CD4-positive, alpha-beta T cell treated with Interleukin-15 for 4 hours (primary cell): ENCODE results near the gene ERF.

ENCODE experiments used
- DNase-seq: peaks from one replicate; pipeline ENCODE4 v3.0.0-alpha.2; 2020; ENCODE audit warnings: low spot score

ERF gene

DNA sequence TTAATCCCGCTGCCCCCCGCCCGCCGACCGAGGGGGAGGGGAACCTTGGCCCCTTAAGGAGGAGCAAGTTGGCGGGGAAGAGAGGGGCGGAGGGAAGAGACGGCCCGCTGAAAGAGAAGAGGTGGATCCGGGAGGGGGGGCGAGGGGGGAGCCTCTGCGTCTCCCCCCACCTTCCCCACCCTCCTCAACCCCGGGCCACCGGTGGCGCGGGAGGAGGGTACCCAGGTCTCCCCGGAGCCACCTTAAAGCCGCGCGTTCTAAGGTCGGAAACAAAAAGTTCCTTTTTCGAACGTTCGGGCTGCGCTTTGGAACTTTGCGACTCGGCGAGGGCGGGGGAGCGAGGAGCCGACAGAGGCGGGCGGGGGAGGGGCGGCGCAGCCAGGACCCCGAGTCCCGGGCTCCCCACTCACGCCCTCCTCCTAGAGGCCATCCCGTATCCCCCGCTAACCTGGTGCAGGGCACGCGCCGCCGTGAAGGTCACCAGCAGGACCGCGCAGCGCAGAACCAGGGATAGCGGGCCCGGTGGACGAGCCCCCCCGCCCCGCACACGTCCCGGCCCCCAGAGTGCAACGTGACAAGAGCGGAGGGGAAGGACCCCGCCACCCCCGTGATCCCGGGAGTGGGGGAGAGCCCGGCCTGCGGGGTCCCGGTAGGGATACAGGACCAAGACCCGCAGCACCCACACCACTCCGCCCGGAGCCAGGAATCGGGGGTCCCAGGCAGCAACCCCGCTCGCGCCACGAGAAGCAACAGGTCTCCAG is 659 bp downstream of the ERF start:
- DNase-seq = peak; percentile 76

GRCh38 chr19:42253245-42254088 is 1.5 kb downstream of the ERF start:
- peak; percentile 31 for DNase-seq

DNA sequence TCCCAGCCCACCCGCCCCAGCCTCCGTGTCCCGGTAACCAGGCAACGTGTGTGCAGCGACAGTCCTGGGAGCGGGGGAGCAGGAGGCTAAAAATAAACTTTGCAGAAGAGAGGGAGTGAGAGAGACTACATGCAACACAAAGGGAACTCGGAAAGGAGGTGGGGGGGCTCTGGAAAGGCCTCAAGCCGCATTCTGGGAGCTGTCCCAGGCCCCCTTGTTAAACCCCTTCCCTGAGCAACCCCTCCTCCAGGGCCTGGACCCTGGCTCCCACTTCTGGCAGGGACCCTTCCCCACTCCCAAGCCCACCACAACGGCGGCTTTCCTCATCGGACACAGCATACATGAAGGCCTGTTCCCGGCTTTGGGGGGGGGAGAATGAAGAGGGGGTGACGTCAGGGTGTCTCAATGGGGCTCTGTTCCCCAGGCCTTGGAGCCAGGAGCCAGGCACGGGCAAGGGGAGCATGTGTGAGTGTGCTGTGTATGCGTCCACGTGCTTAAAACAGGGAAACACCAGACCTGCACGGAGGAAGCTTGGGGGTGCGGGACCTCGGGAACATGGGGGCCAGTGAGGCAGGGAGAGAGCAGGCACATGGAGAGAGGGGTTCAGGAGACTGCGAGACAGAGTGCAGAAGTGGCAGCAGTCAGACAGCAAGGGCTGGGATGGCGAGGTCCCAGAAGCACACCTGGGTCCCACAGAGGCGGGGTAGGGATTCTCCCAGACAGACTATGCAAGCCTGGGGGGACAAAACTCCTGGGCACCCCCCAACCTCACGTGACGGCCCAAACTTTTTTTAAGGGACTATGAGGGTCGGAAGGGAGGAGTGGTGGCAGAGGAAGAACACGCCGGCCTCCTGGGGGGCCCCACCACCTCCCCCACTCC is 2.3 kb downstream of the ERF start:
- no peak for DNase-seq

- no peak for DNase-seq
Observed at GRCh38 chr19:42251572-42252358, 3.2 kb downstream of the ERF start.

GRCh38 chr19:42250666-42251531 is 4.0 kb downstream of the ERF start:
- no peak for DNase-seq

DNA sequence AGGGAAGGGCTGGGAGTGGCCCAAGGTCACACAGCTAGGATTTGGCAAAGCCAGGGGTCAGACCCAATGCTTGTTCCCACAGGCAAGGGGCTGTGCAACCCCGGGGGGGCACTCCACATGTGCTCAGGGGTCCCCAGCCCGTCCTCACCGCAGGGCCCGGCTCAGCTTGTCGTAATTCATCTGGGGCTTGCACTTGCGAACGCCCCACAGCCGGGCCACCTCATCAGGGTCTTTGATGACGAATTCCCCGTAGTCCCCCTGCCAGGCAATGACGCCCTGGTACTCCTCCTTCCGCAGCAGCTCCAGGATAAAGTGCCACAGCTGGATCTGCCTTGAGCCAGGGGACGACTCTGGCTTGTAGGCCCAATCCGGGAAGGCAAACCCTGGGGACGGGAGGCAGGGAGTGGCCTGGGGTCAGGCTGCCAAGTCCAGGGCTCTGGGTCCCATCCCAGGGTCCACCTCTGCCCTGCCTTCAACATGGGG is 4.7 kb downstream of the ERF start:
- DNase-seq = no peak

GRCh38 chr19:42249769-42250168 is 5.2 kb downstream of the ERF start:
- no peak for DNase-seq

- DNase-seq = no peak
Observed at GRCh38 chr19:42249149-42249750, 5.7 kb downstream of the ERF start.

DNA sequence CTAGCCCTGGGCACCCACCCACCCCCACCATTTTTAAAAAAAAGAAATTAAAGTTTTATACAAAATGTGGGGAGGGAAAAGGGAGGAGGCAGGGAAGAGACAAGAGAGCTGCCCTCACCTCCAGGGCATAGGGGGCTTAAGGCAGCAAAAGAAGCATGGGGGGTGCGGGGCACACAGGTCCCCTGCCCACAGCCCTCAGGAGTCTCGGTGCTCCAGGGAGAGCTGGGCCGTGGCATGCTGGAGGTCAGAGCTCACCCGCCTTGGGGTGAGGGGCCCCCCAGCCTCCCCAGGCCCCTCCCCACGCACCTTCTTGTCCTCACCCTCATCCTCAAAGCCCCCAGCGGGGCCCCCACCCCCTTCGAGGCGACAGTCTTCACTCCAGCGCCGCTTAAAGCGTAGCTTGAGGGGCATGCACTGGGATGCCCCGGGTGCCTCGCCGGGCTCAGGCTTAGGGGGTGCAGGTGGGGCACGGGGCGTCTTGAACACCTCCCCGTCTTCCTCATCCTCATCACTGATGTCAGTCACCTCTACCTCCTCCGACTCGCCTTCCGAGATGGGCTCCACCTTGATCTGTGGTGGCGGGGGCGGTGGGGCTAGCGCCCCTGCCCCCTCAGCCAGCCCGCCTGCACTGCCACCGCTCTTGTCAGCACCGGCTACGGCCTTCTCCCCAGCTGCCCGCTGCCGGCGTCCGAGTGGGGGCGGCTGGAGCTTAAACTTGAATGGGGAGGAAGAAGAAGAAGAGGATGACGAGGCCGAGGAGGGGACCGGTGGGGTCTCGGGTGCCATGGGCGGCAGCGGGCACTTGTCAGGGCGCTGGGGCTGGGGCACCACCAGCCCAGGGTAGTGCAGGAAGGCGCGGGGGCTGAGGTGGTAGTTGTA is 6.4 kb downstream of the ERF start:
- DNase-seq = no peak

DNA sequence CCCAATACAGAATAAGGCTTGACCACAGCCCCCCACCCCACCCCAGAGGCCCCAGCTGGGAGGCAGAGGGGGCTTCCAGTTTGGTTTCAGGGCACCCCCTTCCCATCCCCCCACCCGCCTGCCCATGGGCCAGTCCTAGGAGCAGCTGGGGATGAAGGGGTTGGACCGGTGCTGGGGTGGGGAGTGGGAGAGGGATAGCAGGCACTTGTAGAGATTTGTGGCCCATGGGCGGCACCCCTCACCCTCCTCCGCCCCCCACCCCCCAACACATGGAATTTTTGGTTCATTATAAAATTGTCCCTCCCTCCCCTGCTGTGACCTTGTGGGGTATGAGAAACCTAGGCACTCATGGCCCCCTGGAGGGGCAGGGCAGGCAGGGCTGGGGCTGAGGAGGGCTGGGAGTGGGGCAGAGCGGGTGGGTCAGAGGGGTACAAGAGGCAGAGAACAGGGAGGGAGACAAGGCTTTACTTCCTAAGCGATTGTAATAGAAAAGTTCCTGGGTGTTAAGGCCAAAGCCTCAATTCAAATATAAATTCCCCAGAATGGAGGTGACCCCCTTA is 7.2 kb downstream of the ERF start:
- DNase-seq = no peak

DNA sequence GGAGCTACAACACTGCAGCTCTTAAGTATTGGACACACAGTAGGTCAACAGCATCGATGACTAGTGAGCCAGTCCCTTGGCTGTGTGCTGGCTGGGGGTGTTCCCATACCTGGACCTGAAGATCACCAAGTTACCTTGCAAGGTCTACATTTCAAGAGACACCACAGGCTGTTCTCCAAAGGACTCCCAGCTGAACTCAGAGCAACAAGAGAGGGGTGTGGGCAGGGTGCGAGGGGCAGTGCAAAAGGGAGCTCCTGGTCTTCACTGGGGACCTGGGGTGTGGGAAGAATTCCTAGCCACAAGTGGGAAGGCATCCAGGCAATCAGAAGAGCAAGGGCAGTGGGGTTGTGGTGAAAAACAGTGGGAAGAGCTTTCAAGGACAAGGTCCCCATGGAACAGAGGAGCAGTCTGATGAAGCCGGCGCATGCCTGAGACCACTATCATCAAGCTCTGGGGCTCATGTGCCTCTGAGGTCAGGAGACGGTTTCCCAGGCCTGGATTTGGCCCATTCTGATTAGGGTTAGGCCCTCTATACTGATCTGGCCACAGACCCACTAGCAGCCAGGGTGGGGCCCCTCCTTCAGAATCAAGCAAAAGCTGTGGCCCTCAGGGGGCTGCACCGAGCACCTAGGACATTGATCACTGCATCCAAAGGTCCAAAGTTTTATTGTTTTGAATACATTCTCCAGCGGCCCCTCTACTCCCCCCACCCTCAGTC is 7.8 kb downstream of the ERF start:
- DNase-seq = no peak

GRCh38 chr19:42246143-42246921 is 8.6 kb downstream of the ERF start:
- no peak for DNase-seq

DNA sequence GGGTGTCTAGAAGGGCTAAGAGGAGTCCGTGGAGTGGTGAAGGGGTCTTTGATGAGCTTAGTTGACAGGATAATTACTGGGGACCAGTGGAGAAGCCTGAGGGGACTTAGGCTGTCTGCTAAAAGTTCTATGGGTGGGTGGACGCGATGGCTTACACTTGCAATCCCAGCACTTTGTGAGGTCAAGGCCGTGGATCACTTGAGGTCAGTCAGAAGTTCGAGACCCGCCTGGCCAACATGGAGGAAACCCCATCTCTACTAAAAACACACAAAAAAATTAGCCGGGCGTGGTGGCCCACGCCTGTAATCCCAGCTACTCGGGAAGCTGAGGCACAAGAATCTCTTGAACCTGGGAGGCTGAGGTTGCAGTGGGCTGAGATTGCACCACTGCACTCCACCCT is 9.7 kb downstream of the ERF start:
- no peak for DNase-seq

DNA sequence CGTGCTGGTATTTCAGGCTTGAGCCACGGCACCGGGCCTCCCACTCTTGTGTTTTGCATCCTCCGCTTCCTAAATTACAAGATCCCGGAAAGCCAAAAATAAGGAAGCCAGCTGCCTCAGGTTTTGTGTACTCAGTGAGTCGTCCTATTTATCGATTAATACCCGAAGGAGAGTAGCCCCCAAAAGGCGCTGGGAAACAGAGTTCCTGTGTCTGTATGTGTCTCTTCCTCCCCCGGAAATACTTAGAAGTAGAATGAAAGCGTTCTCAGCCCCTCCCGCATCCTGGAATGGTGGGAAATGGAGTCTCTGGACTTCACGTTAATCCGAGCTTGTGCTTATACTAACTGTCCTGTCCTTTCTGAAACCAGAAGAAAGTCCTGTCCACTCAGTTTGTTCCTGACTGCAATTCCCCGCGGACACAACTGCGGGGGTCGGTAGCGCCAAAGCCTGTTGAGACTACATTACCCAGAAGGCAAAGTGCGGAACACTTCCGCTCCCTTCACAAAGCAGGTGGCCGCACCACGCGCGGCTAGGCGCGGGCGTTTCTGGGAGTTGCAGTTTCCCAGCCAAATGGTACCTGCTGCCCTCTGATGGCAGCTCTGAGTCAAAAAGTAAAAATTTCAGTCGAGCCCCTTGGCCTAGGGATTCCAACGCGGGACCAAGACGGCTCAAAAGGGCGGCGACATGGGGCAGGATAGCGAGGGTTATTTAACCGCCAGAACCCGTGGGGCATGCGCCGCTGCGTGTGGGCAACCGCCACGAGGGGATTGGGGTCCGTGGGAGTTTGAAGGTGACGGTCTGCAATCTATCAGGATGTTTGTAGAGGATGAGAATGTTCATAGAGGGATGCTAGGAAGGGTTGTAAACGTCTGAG is 10.3 kb downstream of the ERF start:
- DNase-seq = peak; percentile 92

DNA sequence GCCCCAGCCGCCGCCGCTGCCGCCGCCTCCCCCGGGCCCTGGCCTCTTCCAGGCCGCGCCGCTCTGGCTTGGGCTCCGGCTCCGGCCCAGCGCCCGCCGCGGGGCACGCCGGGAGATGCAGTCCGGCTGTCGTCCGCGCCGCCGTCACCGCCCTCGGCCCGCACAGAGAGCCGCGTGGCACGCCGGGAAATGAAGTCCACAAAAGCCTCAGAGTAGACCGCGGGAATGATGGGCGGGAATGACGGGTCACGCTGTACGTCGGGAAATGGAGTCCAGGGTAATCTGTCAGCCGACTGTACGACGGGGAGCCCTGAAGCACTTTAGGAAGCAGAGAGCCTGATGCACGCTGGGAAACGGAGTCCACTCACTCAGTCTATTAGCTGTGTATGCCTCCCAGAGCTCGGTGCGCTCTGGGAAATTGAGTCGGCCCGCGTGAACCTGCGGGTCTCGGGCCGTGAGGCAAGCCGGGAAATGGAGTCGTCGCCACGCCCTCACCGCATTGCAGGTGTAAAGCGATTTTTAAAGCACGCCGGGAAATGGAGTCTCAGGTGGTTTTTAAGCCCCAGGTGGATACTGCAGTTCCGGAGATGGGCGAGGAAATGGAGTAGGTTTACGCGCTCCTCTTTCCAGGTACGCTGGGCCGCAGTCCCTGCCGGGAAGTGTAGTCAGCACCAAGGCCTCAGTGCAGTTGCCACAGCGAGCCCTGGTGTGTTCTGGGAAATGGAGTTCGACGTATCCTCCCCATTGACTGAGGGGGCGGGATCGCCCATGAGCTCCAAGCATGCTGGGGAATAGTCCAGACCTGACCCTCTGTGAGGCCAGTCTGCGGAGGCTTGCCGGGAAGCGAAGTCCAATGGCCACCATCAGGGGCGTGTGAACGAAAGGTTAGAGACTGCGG is 12.2 kb downstream of the ERF start, which contains the start of gene GSK3A:
Gene GSK3A (minus strand): TSS at position 91 of the 898 bp plus-strand sequence. CDS start 137 bp downstream, outside the sequence.
- DNase-seq = peak; percentile 96
